Endothelial cell of umbilical vein (primary cell): ENCODE results near the gene DLL1. TPM values are rescaled to one million over a fixed set of nuclear protein-coding genes. Genes with fewer than 3 reads are reported as not detected.

Experiments used
- BruUV-seq: library from RNA; stranded (reverse); fragments of 400-500 nt; replicated peaks from 2 replicates; lab custom pipeline; 2021; lab: Mats Ljungman, UMichigan
- CTCF ChIA-PET: fragments of 300-600, 350-600 bp; sonication (Branson Sonifier 250); formaldehyde crosslinking; loops from one replicate; lab custom pipeline; 2021; ENCODE audit warnings: antibody characterized with exemption, inconsistent platforms; lab: Charles Lee
- POLR2A ChIA-PET: fragments of 300-600, 350-600 bp; sonication (Branson Sonifier 250); formaldehyde crosslinking; loops from one replicate; lab custom pipeline; 2021; ENCODE audit warnings: antibody characterized with exemption, inconsistent platforms; lab: Charles Lee
- DNase-seq: peaks from one replicate; pipeline ENCODE4 v3.0.0-alpha.2; 2011; ENCODE audit warnings: low read depth, low spot score
- FAIRE-seq: peaks from 2 replicates; lab custom pipeline; 2011; peaks lifted over from hg19 to GRCh38; lab: Jason Lieb, UNC
- H2AFZ ChIP-seq: 2 replicates; pipeline ENCODE4 v1.6.0; 2012; ENCODE audit warnings: low read depth, low read length, control low read depth, inconsistent platforms
- H3K27ac ChIP-seq: 2 replicates; pipeline ENCODE4 v1.5.1; 2011; ENCODE audit warnings: low read depth, mild to moderate bottlenecking, control low read depth, low read length, moderate library complexity; ENCODE audit not compliant: insufficient read depth
- H3K27me3 ChIP-seq, 2 experiments: 2 replicates each; pipeline versions ENCODE4 v1.6.0 to v1.6.1; 2011; ENCODE audit warnings: low read length in 2 of 2, mixed read lengths in 1 of 2; ENCODE audit not compliant: control insufficient read depth in 2 of 2, insufficient read depth in 2 of 2
- H3K36me3 ChIP-seq, 2 experiments: 2 replicates in 1 of 2; 3 replicates in 1 of 2; pipeline ENCODE4 v1.5.1; 2011; ENCODE audit warnings: low read length in 2 of 2, mild to moderate bottlenecking in 1 of 2, moderate library complexity in 1 of 2; ENCODE audit not compliant: control insufficient read depth in 2 of 2, insufficient read depth in 2 of 2; ENCODE audit errors: extremely low read depth in 1 of 2
- H3K4me1 ChIP-seq: 3 replicates; pipeline ENCODE4 v1.5.1; 2011; ENCODE audit warnings: mild to moderate bottlenecking, low read length; ENCODE audit not compliant: control insufficient read depth, insufficient read depth; ENCODE audit errors: extremely low read depth
- H3K4me2 ChIP-seq: 2 replicates; pipeline ENCODE4 v1.6.1; 2011; ENCODE audit warnings: low read length, control low read depth, mixed read lengths; ENCODE audit not compliant: insufficient read depth
- H3K4me3 ChIP-seq, 3 experiments: fragments of 200-600 bp in 1 of 3; sonication (generic), shearing (Covaris generic) in 1 of 3; replicated peaks in 1 of 3; 2 replicates each; pipeline ENCODE4 v1.5.1; 2011 to 2016; ENCODE audit warnings: control low read depth in 3 of 3, low read length in 3 of 3, mild to moderate bottlenecking in 2 of 3, inconsistent platforms in 1 of 3, low read depth in 1 of 3, moderate library complexity in 1 of 3; ENCODE audit not compliant: insufficient read depth in 1 of 3
- H3K79me2 ChIP-seq: 2 replicates; pipeline ENCODE4 v1.6.0; 2012; ENCODE audit warnings: low read length, inconsistent platforms; ENCODE audit not compliant: control insufficient read depth, insufficient read depth
- H3K9ac ChIP-seq: replicated peaks from 2 replicates; pipeline ENCODE3; 2011; ENCODE audit warnings: low read length, control low read depth; ENCODE audit not compliant: insufficient read depth; ENCODE audit errors: extremely low read depth
- H3K9me1 ChIP-seq: replicated peaks from 3 replicates; pipeline ENCODE4 v1.6.0; 2011; ENCODE audit warnings: mild to moderate bottlenecking, low read length; ENCODE audit not compliant: control insufficient read depth, insufficient read depth; ENCODE audit errors: extremely low read depth
- H3K9me3 ChIP-seq: replicated peaks from 2 replicates; pipeline ENCODE4 v1.5.1; 2012; ENCODE audit warnings: low read length, inconsistent platforms; ENCODE audit not compliant: control insufficient read depth, insufficient read depth
- H4K20me1 ChIP-seq: replicated peaks from 2 replicates; pipeline ENCODE3; 2011; ENCODE audit warnings: mild to moderate bottlenecking, low read length; ENCODE audit not compliant: control insufficient read depth, insufficient read depth; ENCODE audit errors: extremely low read depth
- EZH2 ChIP-seq: IDR thresholded peaks from 2 replicates; pipeline ENCODE4 v1.6.1; 2012; ENCODE audit warnings: borderline replicate concordance, low read depth, mild to moderate bottlenecking, moderate library complexity, low read length, inconsistent platforms; ENCODE audit not compliant: severe bottlenecking
- FOS ChIP-seq: IDR thresholded peaks from 2 replicates; pipeline ENCODE4 v1.6.1; 2011; ENCODE audit warnings: mild to moderate bottlenecking, low read length, moderate library complexity, borderline replicate concordance; ENCODE audit not compliant: insufficient read depth
- POLR2AphosphoS5 ChIP-seq: IDR thresholded peaks from 2 replicates; pipeline ENCODE4 v1.6.1; 2012; ENCODE audit warnings: low read depth, mild to moderate bottlenecking, control low read depth, low read length, moderate library complexity; ENCODE audit not compliant: insufficient read depth
- dilution Hi-C: fragments of 300-500 bp; cut with MboI; formaldehyde crosslinking; loops from one replicate; pipeline ENCODE4 v1.15.0; 2019; ENCODE audit warnings: low sequenced_read_pairs; ENCODE audit not compliant: extremely low pct_ligation_motif_present
- intact Hi-C: fragments of 100-400 bp; cut with micrococcal nuclease; formaldehyde crosslinking; loops from one replicate; pipeline ENCODE4 v1.10.0; 2022
- polyA plus RNA-seq, 4 experiments: library from polyadenylated mRNA; depleted of rRNA in 3 of 4; stranded (reverse) in 3 of 4; unstranded in 1 of 4; fragments of >200 nt; gene quantifications; 2 replicates each; pipeline versions ENCODE4 v1.2.1 to v1.2.3, GENCODE V29; 2011 to 2012; ENCODE audit warnings: missing spikeins in 1 of 4
- total RNA-seq: library from RNA; stranded (reverse); gene quantifications from 2 replicates; pipeline ENCODE4 v1.2.3, GENCODE V29; 2021
- TF ChIP-seq, protein P1 (sequence below), 2 donors: IDR thresholded peaks; 1 replicate in 1 of 2; 2 replicates in 1 of 2; pipeline ENCODE4 v1.5.1; 2011; ENCODE audit warnings: low read length in 2 of 2, mild to moderate bottlenecking in 2 of 2, moderate library complexity in 2 of 2, control low read depth in 1 of 2, inconsistent platforms in 1 of 2, low read depth in 1 of 2; ENCODE audit not compliant: insufficient read depth in 1 of 2; ENCODE audit errors: extremely low read depth in 1 of 2

DLL1 gene
- total and polyA plus RNA-seq, 2 donors (not counting 3 experiments of a cell fraction or from before 2014, with no cell fraction given), result 1.4 to 2.3 TPM

DNA sequence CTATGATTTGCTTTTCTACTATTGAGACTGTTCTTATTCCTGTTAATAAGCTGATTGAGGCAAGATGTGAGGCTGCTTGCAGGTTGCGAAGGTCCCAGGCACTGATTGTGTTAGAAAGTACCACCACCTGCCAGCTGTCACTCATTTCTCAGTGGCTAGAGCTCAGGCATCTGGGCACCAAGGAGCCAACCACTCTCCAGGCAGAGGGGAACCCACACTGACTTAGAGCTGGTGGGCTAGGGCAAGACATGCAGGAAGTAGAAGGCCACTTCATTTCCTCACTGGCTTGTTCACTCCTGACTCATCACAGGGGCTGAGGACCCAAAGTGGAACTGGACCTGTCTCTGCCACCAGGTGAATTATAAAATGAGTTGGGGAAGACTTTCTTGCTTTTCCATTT, 7.8 kb upstream of the DLL1 start:
- no peak overlapping the region for H3K4me2 ChIP-seq
- no peak for FAIRE-seq
- ChIA-PET POLR2A (no interaction called here), CTCF (interaction anchor here (1.0 kb wide), 1 partner anchor 467 kb away, joined by 3 read pairs; no protein-coding TSS in a partner anchor)
- no peak overlapping the region for H2AFZ ChIP-seq
- no peaks in the 10 kb centered on the region for H3K9me3 ChIP-seq
- intact Hi-C loops (no loop called here), dilution Hi-C loops (no loop called here)
- H4K20me1 ChIP-seq, result no peaks in the 10 kb centered on the region
- H3K9me1 ChIP-seq, result no peaks in the 10 kb centered on the region
- DNase-seq, result no peak
- H3K36me3 ChIP-seq, result no peaks in the 10 kb centered on the region
- BruUV-seq, result no TSS peak
- H3K9ac ChIP-seq, result no peak overlapping the region
- no peaks in the 10 kb centered on the region for H3K79me2 ChIP-seq
- H3K27me3 ChIP-seq, result peaks cover 16 to 36% of the 10 kb centered on the region in 2 experiments
- peaks cover 7% of the 10 kb centered on the region for H3K4me1 ChIP-seq
- TF ChIP-seq FOS (peak; percentile 43), POLR2AphosphoS5 (no peak), EZH2 (no peak)
- TF ChIP-seq, protein P1, sequence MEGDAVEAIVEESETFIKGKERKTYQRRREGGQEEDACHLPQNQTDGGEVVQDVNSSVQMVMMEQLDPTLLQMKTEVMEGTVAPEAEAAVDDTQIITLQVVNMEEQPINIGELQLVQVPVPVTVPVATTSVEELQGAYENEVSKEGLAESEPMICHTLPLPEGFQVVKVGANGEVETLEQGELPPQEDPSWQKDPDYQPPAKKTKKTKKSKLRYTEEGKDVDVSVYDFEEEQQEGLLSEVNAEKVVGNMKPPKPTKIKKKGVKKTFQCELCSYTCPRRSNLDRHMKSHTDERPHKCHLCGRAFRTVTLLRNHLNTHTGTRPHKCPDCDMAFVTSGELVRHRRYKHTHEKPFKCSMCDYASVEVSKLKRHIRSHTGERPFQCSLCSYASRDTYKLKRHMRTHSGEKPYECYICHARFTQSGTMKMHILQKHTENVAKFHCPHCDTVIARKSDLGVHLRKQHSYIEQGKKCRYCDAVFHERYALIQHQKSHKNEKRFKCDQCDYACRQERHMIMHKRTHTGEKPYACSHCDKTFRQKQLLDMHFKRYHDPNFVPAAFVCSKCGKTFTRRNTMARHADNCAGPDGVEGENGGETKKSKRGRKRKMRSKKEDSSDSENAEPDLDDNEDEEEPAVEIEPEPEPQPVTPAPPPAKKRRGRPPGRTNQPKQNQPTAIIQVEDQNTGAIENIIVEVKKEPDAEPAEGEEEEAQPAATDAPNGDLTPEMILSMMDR (IDR thresholded peaks at IDR 0.05; ENCODE audit: extremely low read depth in 1 of 2, insufficient read depth in 1 of 2, low read depth in 1 of 2, low read length in 2 of 2), result no peak
- no peak overlapping the region for H3K27ac ChIP-seq
- H3K4me3 ChIP-seq, result no peak overlapping the region
